Mesothelial cell of epicardium (in vitro differentiated cells): Measurements from ENCODE around the gene STAM2. TPM values are rescaled to one million over a fixed set of nuclear protein-coding genes. Genes with fewer than 3 reads are reported as not detected.

Source experiments
- DNase-seq, 2 experiments: peaks; one replicate each; pipeline ENCODE4 v3.0.0; 2021; ENCODE audit warnings: low spot score in 2 of 2; ENCODE audit not compliant: unreplicated experiment in 2 of 2
- H3K27ac Mint-ChIP-seq: 2 replicates; pipeline ENCODE4 v1.8.0; 2021; ENCODE audit warnings: mixed read lengths
- H3K27me3 Mint-ChIP-seq: 2 replicates; pipeline ENCODE4 v1.8.0; 2021; ENCODE audit warnings: low read depth, mixed read lengths
- H3K36me3 Mint-ChIP-seq: 2 replicates; pipeline ENCODE4 v1.8.0; 2021; ENCODE audit warnings: mixed read lengths
- H3K4me1 Mint-ChIP-seq: 2 replicates; pipeline ENCODE4 v1.8.0; 2021; ENCODE audit warnings: mixed read lengths
- H3K4me3 Mint-ChIP-seq: 2 replicates; pipeline ENCODE4 v1.8.0; 2021; ENCODE audit warnings: mild to moderate bottlenecking, moderate library complexity, mixed read lengths
- H3K9me3 Mint-ChIP-seq: 2 replicates; pipeline ENCODE4 v1.8.0; 2021; ENCODE audit warnings: mixed read lengths
- CTCF ChIP-seq: fragments of 200-600 bp; sonication (generic); IDR thresholded peaks from one replicate; pipeline ENCODE4 v1.5.0; 2021; ENCODE audit warnings: antibody characterized with exemption; ENCODE audit not compliant: unreplicated experiment
- total RNA-seq: library from RNA; stranded (reverse); gene quantifications from 3 replicates; pipeline ENCODE4 v1.2.1, GENCODE V29; 2021

The STAM2 gene
- total RNA-seq, 1 donor from 2014 or later, result 29.0 TPM

- Mint-ChIP-seq H3K27ac (no peak overlapping the region), H3K36me3 (no peaks in the 10 kb centered on the region), H3K27me3 (no peaks in the 10 kb centered on the region), H3K4me1 (peaks cover 3% of the 10 kb centered on the region), H3K4me3 (no peak overlapping the region), H3K9me3 (no peaks in the 10 kb centered on the region)
- DNase-seq, result no peak
- no peak for TF ChIP-seq CTCF
Measured at GRCh38 chr2:152071518-152071917, 104.0 kb downstream of the STAM2 start.

DNA sequence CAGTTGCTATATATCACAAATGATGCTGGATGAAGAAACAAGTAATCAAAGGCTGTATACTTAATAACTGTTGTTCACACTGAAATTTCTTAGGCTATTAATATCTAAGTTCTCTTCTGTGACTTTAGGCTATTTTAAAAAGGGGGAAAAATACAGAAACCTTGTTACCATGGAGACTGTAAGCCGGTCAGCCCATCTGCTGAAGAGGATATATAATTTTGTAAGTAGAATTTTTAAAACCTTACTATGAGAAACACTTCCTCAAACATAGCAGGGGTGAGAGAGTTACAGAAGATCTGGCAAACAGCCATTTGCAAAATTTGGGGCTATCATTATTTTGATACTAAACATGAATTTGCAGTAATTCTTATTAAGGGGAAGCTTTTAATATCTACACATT, 104.5 kb downstream of the STAM2 start:
- Mint-ChIP-seq H3K27me3 (no peaks in the 10 kb centered on the region), H3K4me3 (no peak overlapping the region), H3K27ac (no peak overlapping the region), H3K4me1 (peaks cover 3% of the 10 kb centered on the region), H3K9me3 (peaks cover 2% of the 10 kb centered on the region), H3K36me3 (no peaks in the 10 kb centered on the region)
- TF ChIP-seq CTCF, result no peak
- DNase-seq, result no peak

GRCh38 chr2:152068226-152068625, 107.3 kb downstream of the STAM2 start:
- H3K4me3 Mint-ChIP-seq, result no peak overlapping the region
- no peak for DNase-seq
- no peaks in the 10 kb centered on the region for H3K36me3 Mint-ChIP-seq
- peaks cover 3% of the 10 kb centered on the region for H3K4me1 Mint-ChIP-seq
- peaks cover 4% of the 10 kb centered on the region for H3K9me3 Mint-ChIP-seq
- H3K27me3 Mint-ChIP-seq, result peaks cover 3% of the 10 kb centered on the region
- no peak for TF ChIP-seq CTCF
- no peak overlapping the region for H3K27ac Mint-ChIP-seq

DNA sequence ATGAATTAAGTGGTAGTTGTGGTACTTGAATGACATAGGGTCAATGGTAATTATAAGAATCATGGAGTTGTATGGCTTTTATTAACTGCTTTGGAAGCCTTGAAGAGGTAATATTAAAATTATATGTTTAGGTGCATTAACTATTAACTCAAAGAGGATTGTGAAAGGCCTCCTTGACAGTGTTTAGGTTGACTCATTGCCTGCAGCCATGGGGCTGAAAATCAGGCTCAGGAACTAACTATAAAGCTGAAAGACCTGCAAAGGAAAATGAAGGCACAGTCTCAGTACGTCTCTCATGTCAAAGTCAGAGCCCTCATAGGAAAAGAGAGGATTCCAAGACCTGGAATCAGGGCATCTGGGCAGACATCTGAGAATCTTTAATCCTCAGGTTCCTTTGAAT, 107.7 kb downstream of the STAM2 start:
- H3K36me3 Mint-ChIP-seq, result no peaks in the 10 kb centered on the region
- peaks cover 3% of the 10 kb centered on the region for H3K27me3 Mint-ChIP-seq
- H3K9me3 Mint-ChIP-seq, result peaks cover 4% of the 10 kb centered on the region
- no peak overlapping the region for H3K4me3 Mint-ChIP-seq
- DNase-seq, result no peak
- no peak for TF ChIP-seq CTCF
- H3K4me1 Mint-ChIP-seq, result peaks cover 3% of the 10 kb centered on the region
- H3K27ac Mint-ChIP-seq, result no peak overlapping the region

Other genes starting within 250 kb of the STAM2 start
- 3.3 to 4.1 TPM (median 3.5 TPM) in 3 replicates for gene CACNB4, start 76.7 kb downstream of the STAM2 start, total RNA-seq
- 50.2 to 52.6 TPM (median 51.5 TPM) in 3 replicates for gene FMNL2, start 159.4 kb upstream of the STAM2 start, total RNA-seq